Ishikawa (cell line): ENCODE data around the gene KCNQ1.

ENCODE experiments used
- CREB1 ChIP-seq: IDR thresholded peaks from 2 replicates; pipeline ENCODE4 v1.6.1; 2012; ENCODE audit warnings: low read depth
- EP300 ChIP-seq: IDR thresholded peaks from 2 replicates; pipeline ENCODE4 v1.6.1; 2012; ENCODE audit warnings: borderline replicate concordance
- RAD21 ChIP-seq: IDR thresholded peaks from 2 replicates; pipeline ENCODE4 v1.6.1; 2012; ENCODE audit warnings: low read depth
- REST ChIP-seq: IDR thresholded peaks from 2 replicates; pipeline ENCODE4 v1.6.1; 2012; ENCODE audit warnings: low read depth, mild to moderate bottlenecking
- TAF1 ChIP-seq: IDR thresholded peaks from 2 replicates; pipeline ENCODE4 v1.6.1; 2012; ENCODE audit warnings: low read depth, mild to moderate bottlenecking
- TCF12 ChIP-seq: IDR thresholded peaks from 2 replicates; pipeline ENCODE4 v1.6.1; 2012; ENCODE audit warnings: low read depth
- TEAD4 ChIP-seq: IDR thresholded peaks from 2 replicates; pipeline ENCODE4 v1.6.1; 2012
- YY1 ChIP-seq: IDR thresholded peaks from 2 replicates; pipeline ENCODE4 v1.6.1; 2012; ENCODE audit warnings: low read depth
- ZBTB7A ChIP-seq: IDR thresholded peaks from 2 replicates; pipeline ENCODE4 v1.6.1; 2012; ENCODE audit warnings: low read depth
- TF ChIP-seq, protein P1 (sequence below): IDR thresholded peaks from 2 replicates; pipeline ENCODE4 v1.6.1; 2012

GRCh38 chr11:2585566-2586086, 140.8 kb downstream of the KCNQ1 start:
- TF ChIP-seq TCF12 = no peak
- TF ChIP-seq CREB1 = no peak
- TF ChIP-seq EP300 = no peak
- no peak for TF ChIP-seq TAF1
- TF ChIP-seq RAD21 = no peak
- TF ChIP-seq REST = no peak
- no peak for TF ChIP-seq ZBTB7A
- no peak for TF ChIP-seq TEAD4
- TF ChIP-seq YY1 = no peak
- TF ChIP-seq, protein P1, sequence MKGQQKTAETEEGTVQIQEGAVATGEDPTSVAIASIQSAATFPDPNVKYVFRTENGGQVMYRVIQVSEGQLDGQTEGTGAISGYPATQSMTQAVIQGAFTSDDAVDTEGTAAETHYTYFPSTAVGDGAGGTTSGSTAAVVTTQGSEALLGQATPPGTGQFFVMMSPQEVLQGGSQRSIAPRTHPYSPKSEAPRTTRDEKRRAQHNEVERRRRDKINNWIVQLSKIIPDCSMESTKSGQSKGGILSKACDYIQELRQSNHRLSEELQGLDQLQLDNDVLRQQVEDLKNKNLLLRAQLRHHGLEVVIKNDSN = no peak
